Effector CD4-positive, alpha-beta T cell (primary cell): Measurements from ENCODE around the gene TSKU.

Experiments
- DNase-seq: peaks from one replicate; pipeline ENCODE4 v3.0.0-alpha.2; 2020

Gene TSKU

DNA sequence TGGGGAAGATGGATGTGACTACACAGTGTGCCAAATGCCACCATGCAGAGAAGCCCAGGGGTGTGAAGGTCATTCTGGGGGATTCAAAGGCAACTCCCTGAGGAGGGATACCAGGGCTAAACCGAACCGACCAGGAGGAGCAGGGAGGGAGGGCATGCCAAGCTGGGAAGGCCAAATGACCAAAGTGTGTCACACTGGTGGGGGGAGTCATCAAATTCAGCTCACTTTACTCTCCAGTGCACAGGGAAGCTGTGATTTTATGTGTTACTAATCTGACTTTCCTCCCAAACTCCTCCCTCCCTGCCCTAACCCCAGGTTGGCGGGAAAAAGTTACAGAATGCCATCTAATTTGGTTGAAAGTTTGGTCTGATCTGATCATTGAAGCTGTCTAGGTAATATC is 29.7 kb upstream of the TSKU start:
- no peak for DNase-seq

GRCh38 chr11:76753950-76754349 is 29.2 kb upstream of the TSKU start:
- DNase-seq = no peak

DNA sequence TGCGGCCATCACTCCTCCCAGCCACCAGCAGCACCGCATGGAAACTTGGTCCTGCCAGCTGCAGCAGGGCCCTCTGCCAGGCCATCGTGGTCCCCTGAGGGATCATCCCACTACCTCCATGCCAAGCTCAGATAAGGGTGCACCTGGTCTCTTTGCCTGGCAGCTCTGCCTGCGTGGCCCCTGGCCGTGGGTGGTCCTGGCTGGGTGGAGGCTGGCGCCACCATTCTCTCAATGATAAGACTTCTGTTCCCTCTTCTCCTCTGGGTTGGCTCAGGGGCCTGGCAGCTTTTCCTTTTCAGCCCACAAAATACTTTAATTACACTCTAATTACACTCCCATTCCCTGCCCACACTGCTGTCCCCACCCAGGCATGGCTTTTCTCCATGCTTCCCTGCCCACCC is 26.8 kb upstream of the TSKU start:
- no peak for DNase-seq

DNA sequence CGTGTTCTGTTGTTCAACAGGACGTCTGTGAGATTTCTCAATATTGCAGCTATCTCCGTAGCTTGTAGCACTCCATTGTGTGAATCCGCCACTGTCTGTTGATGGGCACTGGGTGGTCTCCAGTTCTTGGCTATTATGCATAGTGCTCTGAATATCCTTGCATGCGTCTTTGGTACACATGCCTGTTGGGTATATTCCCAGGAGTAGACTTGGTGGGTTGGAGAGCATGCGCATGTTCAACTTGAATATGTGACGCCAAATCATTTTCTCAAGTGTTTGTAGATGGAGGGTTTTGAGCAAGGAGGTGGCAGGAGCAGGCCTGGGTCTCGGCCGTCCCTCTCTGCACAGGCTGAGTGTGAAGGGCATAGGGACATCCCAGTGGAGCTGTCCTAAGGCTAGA is 24.8 kb upstream of the TSKU start:
- DNase-seq = no peak

DNA sequence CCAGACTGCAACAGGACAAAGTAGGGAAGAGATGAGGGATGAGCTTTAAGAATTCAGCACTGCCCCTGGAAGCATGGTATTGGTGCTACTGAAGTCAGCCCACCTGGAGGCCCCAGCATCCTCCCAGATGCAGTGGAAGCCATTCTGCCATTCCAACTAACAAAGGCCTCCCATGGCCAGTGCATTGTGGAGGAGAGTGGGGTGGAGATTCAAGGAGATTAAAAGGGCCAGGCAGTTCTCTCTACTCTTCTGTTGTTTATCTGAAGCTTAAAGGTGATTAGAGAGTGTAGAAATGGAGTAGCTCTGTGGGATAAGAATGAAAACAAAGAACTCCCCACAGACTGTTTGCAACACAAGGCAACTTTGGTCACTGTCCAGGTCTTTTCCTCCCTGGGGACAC is 24.1 kb upstream of the TSKU start:
- no peak for DNase-seq

- no peak for DNase-seq
Measured at GRCh38 chr11:76759517-76759916, 23.6 kb upstream of the TSKU start.

- DNase-seq = no peak
Measured at GRCh38 chr11:76760236-76760635, 22.9 kb upstream of the TSKU start.

DNA sequence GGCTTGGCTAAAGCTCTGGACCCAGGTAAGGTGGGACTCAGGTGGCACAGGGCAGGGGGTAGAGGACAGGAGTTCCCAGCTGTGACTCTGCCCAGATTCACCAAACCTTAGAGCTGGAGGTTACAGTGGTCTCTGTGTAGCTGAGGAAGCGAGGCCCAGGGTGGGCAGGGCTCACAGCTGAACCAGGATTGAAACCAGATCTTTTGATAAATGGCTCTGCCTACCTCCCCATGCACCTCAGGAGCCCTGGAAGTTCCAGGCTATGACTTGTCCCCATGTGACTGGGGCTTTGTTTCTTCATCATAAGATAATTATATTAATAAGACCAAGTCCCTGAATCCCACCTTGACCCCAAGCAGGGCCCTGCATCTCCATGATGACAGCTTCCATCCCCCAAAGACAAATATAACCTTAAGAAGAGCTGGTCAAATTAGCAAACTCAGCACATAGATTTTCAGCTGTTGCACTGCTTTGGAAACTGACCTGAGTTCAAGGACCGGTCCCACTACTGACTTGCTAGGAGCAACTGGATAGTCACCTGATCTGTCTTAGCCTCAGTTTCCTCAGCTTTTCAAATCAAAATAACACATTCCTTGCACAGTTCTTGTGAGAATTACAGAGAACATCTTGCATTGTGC is 21.3 kb upstream of the TSKU start:
- no peak for DNase-seq

GRCh38 chr11:76762356-76762752 is 20.8 kb upstream of the TSKU start:
- DNase-seq = no peak

GRCh38 chr11:76762867-76763572 is 20.1 kb upstream of the TSKU start:
- no peak for DNase-seq

- no peak for DNase-seq
Measured at GRCh38 chr11:76763573-76764346, 19.4 kb upstream of the TSKU start.

- no peak for DNase-seq
Measured at GRCh38 chr11:76764941-76765665, 18.1 kb upstream of the TSKU start.

DNA sequence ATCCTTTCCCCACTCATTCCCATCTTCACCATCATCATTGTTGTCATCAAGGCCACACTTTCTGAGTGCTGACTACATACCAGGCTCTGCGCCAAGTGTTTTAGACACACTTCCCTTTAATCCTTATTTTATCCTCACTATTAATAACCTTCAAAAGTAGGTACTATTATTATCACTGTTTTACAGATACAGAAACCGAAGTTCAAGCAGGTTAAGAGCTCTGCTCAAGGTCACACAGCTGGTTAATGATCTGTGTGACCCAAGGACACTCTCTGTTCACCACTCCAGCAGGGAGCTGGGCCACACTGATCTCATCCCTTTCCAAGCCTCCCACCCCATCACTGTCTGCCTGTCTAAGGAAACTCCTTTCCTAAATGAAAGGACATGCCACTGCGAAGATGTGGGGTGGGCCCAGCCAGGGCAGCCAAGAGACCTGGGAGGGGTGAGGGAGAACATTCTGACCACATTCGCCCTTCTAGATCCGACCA is 17.2 kb upstream of the TSKU start:
- DNase-seq = no peak

DNA sequence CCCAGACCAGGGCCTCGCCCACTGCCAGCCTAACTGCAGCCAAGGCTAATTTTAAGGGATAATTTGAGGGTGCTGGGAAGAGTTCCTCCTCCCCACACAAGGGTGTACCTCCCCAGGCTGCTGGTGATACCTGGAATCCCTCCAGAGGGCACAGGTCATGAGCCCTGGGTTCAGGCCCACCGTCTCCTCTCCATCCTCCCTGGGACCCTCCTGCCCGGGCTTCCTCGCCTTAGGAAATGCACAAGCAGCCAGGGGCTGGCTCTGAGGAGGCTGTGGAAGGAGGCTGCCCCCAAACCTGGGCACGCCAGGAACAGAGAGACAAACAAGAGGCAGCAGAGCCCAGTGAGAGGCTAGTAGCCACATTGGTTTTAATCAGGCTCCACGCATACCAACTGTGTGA is 16.6 kb upstream of the TSKU start:
- no peak for DNase-seq

GRCh38 chr11:76767659-76768058 is 15.5 kb upstream of the TSKU start:
- DNase-seq = no peak

GRCh38 chr11:76768088-76768908 is 14.9 kb upstream of the TSKU start:
- DNase-seq = no peak

DNA sequence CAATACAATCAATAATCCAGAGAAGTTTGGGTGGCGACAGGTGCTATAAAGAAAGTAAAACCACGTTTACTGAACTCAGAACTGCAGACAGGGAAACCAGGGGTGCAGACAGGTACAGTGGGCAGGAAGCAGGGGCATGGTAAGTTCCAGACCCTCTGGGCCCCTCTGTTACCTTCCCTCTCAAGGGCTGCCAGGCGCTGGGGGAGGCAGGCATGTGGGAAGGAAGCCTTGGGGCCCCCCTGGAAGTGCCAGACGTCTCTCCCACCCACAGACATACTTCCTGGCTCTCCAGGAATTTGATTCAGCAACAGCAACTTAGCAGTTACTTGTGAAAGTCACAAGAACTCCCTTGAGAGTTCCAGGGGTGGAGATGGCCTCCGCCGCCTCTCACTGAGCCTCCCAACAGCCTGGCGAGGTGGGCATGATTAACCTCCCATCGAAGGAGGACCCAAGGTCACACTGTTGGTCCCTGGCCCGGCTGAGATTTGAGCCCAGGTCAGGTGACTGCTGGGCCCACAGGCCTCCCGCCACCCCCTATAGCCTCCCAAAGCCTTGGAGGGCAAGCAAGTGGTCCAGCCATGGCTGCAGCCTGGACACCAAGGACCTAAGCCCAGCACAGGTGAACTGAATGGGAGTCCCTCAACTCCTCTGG is 14.1 kb upstream of the TSKU start:
- DNase-seq = no peak

DNA sequence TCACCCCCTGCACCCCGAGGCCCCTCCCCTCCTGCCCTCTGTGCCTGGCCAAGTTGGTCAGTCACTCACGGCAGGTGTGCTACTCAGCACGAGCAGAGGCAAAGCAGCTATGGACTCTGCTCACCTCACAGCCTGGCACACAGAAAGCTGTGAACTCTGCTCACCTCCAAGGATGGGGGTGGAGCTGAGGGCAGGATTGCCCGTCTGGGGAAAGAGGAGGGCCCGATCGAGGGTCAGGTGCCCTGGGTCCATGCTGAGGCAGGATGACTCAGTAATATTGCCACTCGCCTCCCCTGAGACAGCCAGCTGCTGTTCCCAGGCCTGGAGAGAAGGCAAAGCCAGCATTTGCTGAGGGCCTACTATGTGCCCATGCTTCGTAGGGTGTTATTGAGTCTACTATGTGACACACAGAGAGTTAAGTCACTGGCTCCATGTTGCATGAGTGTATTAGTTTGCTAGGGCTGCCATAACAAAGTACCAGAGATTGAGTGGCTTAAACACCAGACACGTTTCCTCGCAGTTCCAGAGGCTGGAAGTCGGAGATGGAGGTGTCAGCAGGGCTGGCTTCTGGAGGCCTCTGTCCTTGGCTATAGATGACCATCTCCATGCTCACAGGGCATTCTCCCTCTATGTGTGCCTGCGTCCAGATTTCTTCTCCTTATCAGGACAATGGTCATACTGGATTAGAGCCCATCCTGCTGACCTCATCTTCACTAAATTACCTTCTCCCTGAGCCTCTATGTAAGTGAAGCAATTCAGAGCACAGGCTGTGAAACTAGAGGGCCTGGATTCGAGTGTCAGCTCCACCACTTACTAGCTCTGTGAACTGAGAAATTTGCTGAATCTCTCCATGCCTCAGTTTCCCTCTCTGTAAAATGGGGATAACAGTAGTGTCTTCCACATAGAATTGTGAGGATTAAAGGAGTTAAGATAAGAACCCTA is 13.2 kb upstream of the TSKU start:
- no peak for DNase-seq

- DNase-seq = no peak
Measured at GRCh38 chr11:76770642-76771445, 12.3 kb upstream of the TSKU start.
